K562 (cell line): ENCODE results near the gene RASAL3. TPM values are rescaled to one million over a fixed set of nuclear protein-coding genes. Genes with fewer than 3 reads are reported as not detected.
A peak's percentile ranks its signal among the peaks of the same experiment; 100 is the strongest.

Experiments used
- ATAC-seq: fragments of 200-7000 bp; cut with Tn5 transposase; 3 replicates; pipeline ENCODE4 v1.9.1; 2020; ENCODE audit warnings: moderate library complexity
- BruUV-seq: library from RNA; stranded (reverse); fragments of 400-500 nt; replicated peaks from 2 replicates; lab custom pipeline; 2021; lab: Mats Ljungman, UMichigan
- CTCF ChIA-PET: fragments of 300-600 bp; formaldehyde crosslinking; extraction: SDS; loops from one replicate; lab custom pipeline; 2021; ENCODE audit warnings: low intra/inter-chr PET ratio; lab: Yijun Ruan, JAX
- POLR2A ChIA-PET: fragments of 300-600, 350-650 bp; sonication (Branson Sonifier 250); formaldehyde crosslinking; extraction: SDS; loops from one replicate; lab custom pipeline; 2021; ENCODE audit warnings: antibody characterized with exemption, inconsistent platforms; lab: Yijun Ruan, JAX
- DNase-seq, 4 experiments: peaks; one replicate each; pipeline versions ENCODE4 v3.0.0 to v3.0.0-alpha.2; 2011 to 2018; ENCODE audit warnings: low spot score in 3 of 4, mixed read lengths in 3 of 4; ENCODE audit errors: extremely low read depth in 1 of 4
- FAIRE-seq: peaks from 2 replicates; lab custom pipeline; 2011; peaks lifted over from hg19 to GRCh38; lab: Jason Lieb, UNC
- H2AFZ ChIP-seq: 2 replicates; pipeline ENCODE4 v1.6.0; 2011; ENCODE audit warnings: low read depth, low read length, control low read depth, inconsistent platforms
- H3K27ac ChIP-seq: fragments of 200-600 bp; 3 replicates; pipeline ENCODE4 v1.8.0; 2011; ENCODE audit warnings: low read depth, mild to moderate bottlenecking, control low read depth, inconsistent platforms, low read length, moderate library complexity, mixed read lengths; ENCODE audit errors: extremely low read depth
- H3K27me3 ChIP-seq, 2 experiments: fragments of 300-600 bp in 1 of 2; 2 replicates in 1 of 2; 3 replicates in 1 of 2; pipeline versions ENCODE4 v1.6.0 to v1.8.0; 2011; ENCODE audit warnings: inconsistent platforms in 2 of 2, low read length in 2 of 2, mild to moderate bottlenecking in 1 of 2, mixed read lengths in 1 of 2, moderate library complexity in 1 of 2; ENCODE audit not compliant: control insufficient read depth in 2 of 2, insufficient read depth in 2 of 2
- H3K36me3 ChIP-seq: fragments of 300-600 bp; 3 replicates; pipeline ENCODE4 v1.8.0; 2011; ENCODE audit warnings: mild to moderate bottlenecking, low read length, inconsistent platforms; ENCODE audit not compliant: control insufficient read depth, insufficient read depth
- H3K4me1 ChIP-seq, 2 experiments: fragments of 200-600 bp in 1 of 2; replicated peaks in 1 of 2; 2 replicates in 1 of 2; 3 replicates in 1 of 2; pipeline versions ENCODE4 v1.5.1 to v1.8.0; 2011; ENCODE audit warnings: inconsistent platforms in 2 of 2, low read length in 2 of 2, mild to moderate bottlenecking in 1 of 2, mixed read lengths in 1 of 2, moderate library complexity in 1 of 2; ENCODE audit not compliant: control insufficient read depth in 2 of 2, insufficient read depth in 2 of 2
- H3K4me2 ChIP-seq: 2 replicates; pipeline ENCODE4 v1.6.1; 2011; ENCODE audit warnings: low read length, control low read depth, inconsistent platforms, mixed read lengths; ENCODE audit not compliant: insufficient read depth
- H3K4me3 ChIP-seq: fragments of 200-600 bp; sonication (generic), shearing (Covaris generic); 2 replicates; pipeline ENCODE4 v1.5.1; 2016; ENCODE audit warnings: control low read depth, inconsistent platforms
- H3K79me2 ChIP-seq: fragments of 200-600 bp; 3 replicates; pipeline ENCODE4 v1.8.0; 2011; ENCODE audit warnings: low read length, inconsistent platforms; ENCODE audit not compliant: control insufficient read depth, insufficient read depth
- H3K9ac ChIP-seq, 2 experiments: 2 replicates each; pipeline versions ENCODE4 v1.6.0 to v1.6.1; 2011; ENCODE audit warnings: low read depth in 2 of 2, low read length in 2 of 2, control low read depth in 1 of 2, inconsistent platforms in 1 of 2, mild to moderate bottlenecking in 1 of 2, mixed read lengths in 1 of 2; ENCODE audit not compliant: insufficient read depth in 1 of 2
- H3K9me1 ChIP-seq: one replicate; pipeline ENCODE4 v1.6.0; 2011; ENCODE audit warnings: inconsistent platforms, mild to moderate bottlenecking, low read length, moderate library complexity; ENCODE audit not compliant: control insufficient read depth, insufficient read depth
- H3K9me3 ChIP-seq: replicated peaks from 2 replicates; pipeline ENCODE4 v1.5.1; 2011; ENCODE audit warnings: low read depth, low read length, inconsistent platforms; ENCODE audit not compliant: control insufficient read depth, insufficient read depth
- H4K20me1 ChIP-seq: replicated peaks from 2 replicates; pipeline ENCODE4 v1.6.1; 2011; ENCODE audit warnings: low read length, inconsistent platforms, mixed read lengths; ENCODE audit not compliant: control insufficient read depth, insufficient read depth
- AFF4 ChIP-seq: sonication (generic); formaldehyde crosslinking; IDR thresholded peaks from 2 replicates; pipeline ENCODE4 v1.8.0; 2023; ENCODE audit warnings: mild to moderate bottlenecking, missing genetic modification reagents
- CBX1 ChIP-seq: sonication (generic); IDR thresholded peaks from 2 replicates; pipeline ENCODE4 v1.6.1; 2016; ENCODE audit warnings: antibody characterized with exemption, low read depth, mild to moderate bottlenecking
- CTCFL ChIP-seq: IDR thresholded peaks from 2 replicates; pipeline ENCODE4 v1.6.1; 2011; ENCODE audit warnings: borderline replicate concordance, low read depth, mild to moderate bottlenecking, moderate library complexity, low read length; ENCODE audit not compliant: insufficient read depth, poor library complexity, severe bottlenecking
- DNMT1 ChIP-seq: fragments of 450-650 bp; IDR thresholded peaks from 2 replicates; pipeline ENCODE4 v1.6.1; 2016; ENCODE audit warnings: antibody characterized with exemption, mild to moderate bottlenecking
- FOXO4 ChIP-seq: fragments of 450-650 bp; formaldehyde crosslinking; IDR thresholded peaks from 2 replicates; pipeline ENCODE4 v1.4.0; 2020; ENCODE audit warnings: mild to moderate bottlenecking, moderate library complexity
- TCF7L2 ChIP-seq: fragments of 150-350 bp; IDR thresholded peaks from 2 replicates; pipeline ENCODE4 v1.6.1; 2016; ENCODE audit warnings: low read depth, mild to moderate bottlenecking, low read length, moderate library complexity
- ZNF764 ChIP-seq: fragments of 250-450 bp; sonication (Bioruptor Pico); IDR thresholded peaks from 2 replicates; pipeline ENCODE4 v1.4.0; 2020; ENCODE audit warnings: low read depth, mild to moderate bottlenecking, moderate library complexity
- WGBS: fragments of 100-300 bp; shearing (Covaris generic); methylation state at CpG from one replicate; pipeline ENCODE4 v1.1.6; 2016; ENCODE audit warnings: low coverage, mixed read lengths; ENCODE audit not compliant: insufficient coverage; ENCODE audit errors: missing lambda C conversion rate; 5-methylcytosine and 5-hydroxymethylcytosine counted together
- in situ Hi-C: fragments of 300-500 bp; cut with MboI; formaldehyde crosslinking; loops from 4 replicates; pipeline ENCODE4 v1.15.0; 2018; ENCODE audit warnings: inconsistent platforms, mixed read lengths
- intact Hi-C: fragments of 100-400 bp; cut with micrococcal nuclease; formaldehyde crosslinking; loops from 2 replicates; pipeline ENCODE4 v1.14.2; 2022
- polyA plus RNA-seq, 8 experiments: library from polyadenylated mRNA; depleted of rRNA in 4 of 8; stranded (reverse) in 5 of 8; unstranded in 3 of 8; fragments of >200 nt; fragmentation: Nextera tagmentation in 2 of 8; fragmentation: Illumina TruSeq in 1 of 8; extraction: Ambion mirVana in 2 of 8; extraction: Trizol in 1 of 8; gene quantifications; 2 replicates each; pipeline versions ENCODE4 v1.2.1 to v1.2.3, GENCODE V29; 2011 to 2014; ENCODE audit warnings: inconsistent platforms in 1 of 8, missing spikeins in 1 of 8
- total RNA-seq, 7 experiments: library from RNA; depleted of rRNA in 6 of 7; stranded (reverse); fragments of >200 nt in 6 of 7; fragmentation: Illumina TruSeq in 2 of 7; extraction: Trizol in 2 of 7; gene quantifications; 2 replicates each; pipeline versions ENCODE4 v1.2.1 to v1.2.3, GENCODE V29; 2011 to 2021; ENCODE audit warnings: low replicate concordance in 1 of 7

Gene RASAL3
- total and polyA plus RNA-seq, 9 of the 15 experiments (the other 6 are each of a cell fraction or from before 2014, with no cell fraction given) = 0.07 to 0.44 TPM; not detected in 7

- Histone ChIP-seq H3K9me3 (no peaks in the 10 kb centered on the region), H3K79me2 (peaks cover 55% of the 10 kb centered on the region), H3K27me3 (no peaks in the 10 kb centered on the region), H3K9ac (peak overlapping the region; percentile 91 to 95), H2AFZ (peak overlapping the region; percentile 78), H3K4me1 (peaks cover 18 to 36% of the 10 kb centered on the region in 2 experiments), H3K4me3 (peak overlapping the region; percentile 85), H4K20me1 (peaks cover 13% of the 10 kb centered on the region), H3K9me1 (peaks cover 4% of the 10 kb centered on the region), H3K4me2 (peak overlapping the region; percentile 88), H3K27ac (peak overlapping the region; percentile 79), H3K36me3 (peaks cover 41% of the 10 kb centered on the region)
- in situ Hi-C loops (no loop called here), intact Hi-C loops (loop anchor here (2.0 kb wide), 1 partner anchor 15 kb away; no protein-coding TSS in a partner anchor)
- no TSS peak for BruUV-seq
- peak in 2 of 4 experiments; percentile 37 to 43 for DNase-seq
- no peak for FAIRE-seq
- CTCF ChIA-PET = interaction anchor here (2.5 kb wide), 1 partner anchor 138 kb away, joined by 15 read pairs; no protein-coding TSS in a partner anchor
- ATAC-seq = no peak; the same call in 1 of the 3 replicates
- 0% methylated on average over 14 of the region's 16 CpGs for WGBS
- POLR2A ChIA-PET = interaction anchor here (1.1 to 6.8 kb wide), 8 partner anchors 8 to 137 kb away, joined by 3 to 54 read pairs (median 10); partner anchors contain the start of gene AKAP8
- TF ChIP-seq TCF7L2 (no peak), DNMT1 (no peak), CBX1 (no peak), CTCFL (no peak), FOXO4 (CRISPR knock-in tag) (no peak), AFF4 (CRISPR knock-in tag) (peak; percentile 27; the same call in 1 of the 2 replicates), ZNF764 (no peak)
These were observed 46.1 kb downstream of the RASAL3 start for GRCh38 chr19:15418231-15418578.
